ENCODE data around the gene FAM229B.

Gene FAM229B

GRCh38 chr6:112054555-112055190 lies 32.7 kb upstream of the FAM229B start:
- TF ChIP-seq, protein P1, sequence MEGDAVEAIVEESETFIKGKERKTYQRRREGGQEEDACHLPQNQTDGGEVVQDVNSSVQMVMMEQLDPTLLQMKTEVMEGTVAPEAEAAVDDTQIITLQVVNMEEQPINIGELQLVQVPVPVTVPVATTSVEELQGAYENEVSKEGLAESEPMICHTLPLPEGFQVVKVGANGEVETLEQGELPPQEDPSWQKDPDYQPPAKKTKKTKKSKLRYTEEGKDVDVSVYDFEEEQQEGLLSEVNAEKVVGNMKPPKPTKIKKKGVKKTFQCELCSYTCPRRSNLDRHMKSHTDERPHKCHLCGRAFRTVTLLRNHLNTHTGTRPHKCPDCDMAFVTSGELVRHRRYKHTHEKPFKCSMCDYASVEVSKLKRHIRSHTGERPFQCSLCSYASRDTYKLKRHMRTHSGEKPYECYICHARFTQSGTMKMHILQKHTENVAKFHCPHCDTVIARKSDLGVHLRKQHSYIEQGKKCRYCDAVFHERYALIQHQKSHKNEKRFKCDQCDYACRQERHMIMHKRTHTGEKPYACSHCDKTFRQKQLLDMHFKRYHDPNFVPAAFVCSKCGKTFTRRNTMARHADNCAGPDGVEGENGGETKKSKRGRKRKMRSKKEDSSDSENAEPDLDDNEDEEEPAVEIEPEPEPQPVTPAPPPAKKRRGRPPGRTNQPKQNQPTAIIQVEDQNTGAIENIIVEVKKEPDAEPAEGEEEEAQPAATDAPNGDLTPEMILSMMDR (IDR thresholded peaks at IDR 0.05), result no peak

GRCh38 chr6:112058243-112059032 lies 29.0 kb upstream of the FAM229B start:
- TF ChIP-seq, protein P1 (IDR thresholded peaks at IDR 0.05), result no peak

GRCh38 chr6:112061605-112062004 lies 25.8 kb upstream of the FAM229B start:
- TF ChIP-seq, protein P1 (IDR thresholded peaks at IDR 0.05), result no peak

DNA sequence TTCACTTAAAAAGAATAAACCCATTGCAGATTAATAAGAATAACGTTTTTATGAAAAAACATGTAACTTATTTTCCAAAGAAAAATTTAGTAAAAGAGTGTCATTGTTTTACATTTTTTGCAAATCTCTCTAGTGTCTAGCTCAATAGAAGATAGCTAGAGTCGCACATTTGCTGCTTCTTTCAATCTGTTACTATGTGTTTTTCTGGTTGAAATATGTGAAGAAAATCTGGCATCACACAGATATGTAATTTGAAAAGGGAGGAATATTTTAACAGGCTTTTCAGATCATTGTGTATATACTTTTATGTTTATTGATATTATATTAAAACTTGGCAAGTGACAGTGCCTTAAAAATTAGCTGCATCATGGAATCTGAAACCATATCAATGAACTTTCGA lies 24.4 kb upstream of the FAM229B start:
- TF ChIP-seq, protein P1 (IDR thresholded peaks at IDR 0.05), result no peak

DNA sequence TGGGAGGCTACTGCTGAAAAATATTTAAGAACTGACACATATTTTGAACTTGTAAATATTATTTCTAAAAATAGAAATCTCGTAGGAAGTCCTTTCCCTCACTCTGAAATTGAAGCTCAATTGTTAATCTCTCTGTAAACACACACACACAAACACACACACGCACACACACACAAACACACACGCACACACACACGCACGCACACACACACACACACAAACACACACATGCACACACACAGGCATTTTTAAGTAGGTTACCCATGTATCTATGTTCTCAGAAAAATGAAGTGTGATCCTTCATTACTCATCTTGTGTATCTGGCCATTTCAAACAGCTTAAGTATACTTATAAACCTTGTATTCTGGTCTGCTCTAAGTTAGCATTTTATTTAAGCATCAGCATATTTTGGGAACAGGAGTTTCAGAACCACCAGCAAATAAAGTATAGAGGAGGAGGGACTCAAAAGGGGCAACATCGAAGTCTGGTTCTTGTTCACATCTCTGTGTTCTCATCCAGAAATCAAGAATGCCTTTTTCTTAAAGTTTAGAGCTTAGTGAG lies 21.9 kb upstream of the FAM229B start:
- TF ChIP-seq, protein P1 (IDR thresholded peaks at IDR 0.05), result no peak

DNA sequence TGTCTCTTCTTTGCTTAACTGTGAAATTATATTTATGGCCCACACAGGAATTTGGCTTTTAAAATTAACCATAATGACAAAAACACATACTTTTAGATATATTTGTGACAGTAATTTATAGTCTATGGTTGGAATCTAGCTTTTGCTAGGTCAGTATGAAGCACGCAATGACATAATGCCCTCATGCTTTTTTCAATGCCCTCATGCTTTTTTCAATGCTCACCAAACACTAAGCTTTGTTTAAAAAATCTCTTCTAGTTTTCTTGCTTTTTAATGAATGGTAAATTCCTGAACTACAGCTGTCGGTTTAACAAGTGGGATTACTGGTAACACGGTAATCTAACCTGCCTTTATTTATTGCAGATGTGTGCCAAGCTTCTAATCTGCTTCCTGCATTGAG lies 20.8 kb upstream of the FAM229B start:
- TF ChIP-seq, protein P1 (IDR thresholded peaks at IDR 0.05), result no peak

DNA sequence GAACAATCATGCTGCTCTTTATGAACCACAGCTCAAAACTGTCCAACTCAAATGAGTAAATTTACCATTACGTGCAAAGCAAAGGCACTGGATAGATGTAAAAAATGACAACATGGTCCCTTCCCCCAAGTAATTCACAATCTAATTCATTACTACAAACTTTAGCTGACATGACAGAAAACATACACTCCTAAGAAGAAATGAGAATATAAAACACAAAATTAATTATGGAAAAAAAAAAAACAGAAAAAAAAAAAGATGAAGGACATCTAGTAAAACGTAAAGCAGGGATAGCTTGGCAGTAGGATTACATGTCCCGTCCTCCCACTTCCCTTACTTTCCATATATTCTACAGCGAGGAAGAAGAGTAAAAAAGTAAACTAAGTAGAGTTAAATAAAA lies 5.8 kb upstream of the FAM229B start:
- TF ChIP-seq, protein P1 (IDR thresholded peaks at IDR 0.05), result no peak
